ENCODE data around the gene SMG6.

DNA sequence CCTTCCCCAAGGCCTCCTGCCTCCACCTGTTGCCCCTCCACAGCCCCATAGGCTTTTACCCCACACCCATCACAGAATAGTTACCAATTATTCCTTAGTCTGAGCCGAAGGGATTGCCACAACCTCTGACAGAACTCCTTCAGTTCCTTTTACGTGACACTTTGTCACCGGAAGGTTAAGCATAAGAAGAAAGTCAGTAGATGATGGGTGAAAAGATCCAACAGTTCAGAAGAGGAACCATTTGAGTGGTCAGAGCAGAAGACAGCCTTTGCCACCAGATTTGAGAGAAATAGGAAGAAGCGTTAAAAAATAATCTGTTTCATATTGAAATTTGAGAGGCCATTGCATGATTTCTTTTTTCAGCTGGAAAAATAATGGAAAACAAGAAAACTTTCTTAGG is 1.3 kb upstream of the SMG6 start:
- TF ChIP-seq CTCF (conservative IDR thresholded peaks at IDR 0.05; ENCODE audit: low read depth, low read length) (no peak), EZH2 (IDR thresholded peaks at IDR 0.05; ENCODE audit: borderline replicate concordance, low read depth, low read length, poor library complexity, severe bottlenecking) (no peak)
